OCI-LY7 (cell line): Measurements from ENCODE around the gene TEX13B.

Source experiments
- CTCF ChIP-seq: fragments of 200-600 bp; sonication (generic); conservative IDR thresholded peaks from 2 replicates; pipeline ENCODE4 v1.5.1; 2014; ENCODE audit warnings: mild to moderate bottlenecking, antibody characterized with exemption, low read length, moderate library complexity, mixed read lengths
- EZH2phosphoT487 ChIP-seq: fragments of 200-600 bp; sonication (generic); IDR thresholded peaks from 2 replicates; pipeline ENCODE4 v1.6.1; 2018; ENCODE audit warnings: low read depth, borderline replicate concordance, mild to moderate bottlenecking, mixed run types, antibody characterized with exemption, low read length, moderate library complexity, mixed read lengths

- TF ChIP-seq CTCF (no peak), EZH2phosphoT487 (no peak)
These were observed 47.0 kb downstream of the TEX13B start for GRCh38 chrX:107935200-107935599.
